ENCODE measurements around the gene CDK6. TPM values are rescaled to one million over a fixed set of nuclear protein-coding genes. Genes with fewer than 3 reads are reported as not detected.

Gene CDK6
- total RNA-seq, 1 experiment from 2014 or later: 30.7 TPM

DNA sequence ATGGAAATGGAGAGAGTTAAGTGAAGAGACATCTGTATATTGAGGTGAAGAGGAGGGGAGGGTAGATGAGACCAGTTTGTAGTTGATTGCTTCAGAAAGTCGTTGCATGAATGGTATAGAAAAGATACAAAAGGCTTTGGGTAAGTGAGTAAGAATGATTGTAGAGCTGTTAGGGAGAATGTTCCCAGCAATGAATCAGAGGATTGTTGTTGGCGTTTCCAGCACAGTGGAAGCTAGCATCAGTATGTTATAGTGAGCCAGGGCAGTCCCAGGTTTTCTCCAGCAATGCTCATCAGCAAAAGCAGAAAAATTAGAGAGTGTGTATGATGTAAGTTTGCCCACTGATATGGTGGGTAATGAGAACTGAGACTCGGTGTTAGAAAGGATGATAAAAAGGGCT lies 15.4 kb upstream of the CDK6 start:
- Histone ChIP-seq H3K36me3 (no peaks in the 10 kb centered on the region), H3K27me3 (no peaks in the 10 kb centered on the region), H3K4me3 (no peak overlapping the region), H3K9me3 (no peaks in the 10 kb centered on the region)
- no peak for DNase-seq

GRCh38 chr7:92850516-92850915 lies 14.1 kb upstream of the CDK6 start:
- no peak overlapping the region for H3K4me3 ChIP-seq
- H3K36me3 ChIP-seq: no peaks in the 10 kb centered on the region
- H3K27me3 ChIP-seq: no peaks in the 10 kb centered on the region
- no peaks in the 10 kb centered on the region for H3K9me3 ChIP-seq
- DNase-seq: no peak

GRCh38 chr7:92849322-92849721 lies 12.9 kb upstream of the CDK6 start:
- DNase-seq: no peak

DNA sequence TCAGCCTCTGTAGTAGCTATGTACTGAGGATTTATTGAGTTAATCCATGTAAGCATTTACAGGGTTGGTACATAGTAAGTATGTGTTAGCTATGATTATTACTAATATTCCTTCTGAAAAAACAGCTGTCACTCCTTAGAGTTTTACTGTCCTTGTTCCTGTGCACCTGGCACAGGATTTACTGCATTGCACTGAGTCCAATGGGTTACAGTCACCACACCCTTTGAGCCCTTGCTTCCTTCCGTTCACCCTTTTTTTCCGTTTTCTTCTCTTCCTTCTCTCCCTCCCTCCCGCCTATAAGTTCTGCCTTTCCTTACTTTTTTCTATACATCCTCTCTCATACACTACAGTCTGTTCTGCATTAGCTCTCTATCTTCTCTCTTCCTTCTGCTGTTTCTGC lies 12.5 kb upstream of the CDK6 start:
- H3K9me3 ChIP-seq: no peaks in the 10 kb centered on the region
- H3K4me3 ChIP-seq: no peak overlapping the region
- DNase-seq: no peak
- no peaks in the 10 kb centered on the region for H3K27me3 ChIP-seq
- H3K36me3 ChIP-seq: no peaks in the 10 kb centered on the region

More at GRCh38 chr7:92849322-92849721, 12.9 kb upstream of the CDK6 start:
- H3K4me3 ChIP-seq: no peak overlapping the region
- H3K9me3 ChIP-seq: no peaks in the 10 kb centered on the region
- H3K27me3 ChIP-seq: no peaks in the 10 kb centered on the region
- H3K36me3 ChIP-seq: no peaks in the 10 kb centered on the region

DNA sequence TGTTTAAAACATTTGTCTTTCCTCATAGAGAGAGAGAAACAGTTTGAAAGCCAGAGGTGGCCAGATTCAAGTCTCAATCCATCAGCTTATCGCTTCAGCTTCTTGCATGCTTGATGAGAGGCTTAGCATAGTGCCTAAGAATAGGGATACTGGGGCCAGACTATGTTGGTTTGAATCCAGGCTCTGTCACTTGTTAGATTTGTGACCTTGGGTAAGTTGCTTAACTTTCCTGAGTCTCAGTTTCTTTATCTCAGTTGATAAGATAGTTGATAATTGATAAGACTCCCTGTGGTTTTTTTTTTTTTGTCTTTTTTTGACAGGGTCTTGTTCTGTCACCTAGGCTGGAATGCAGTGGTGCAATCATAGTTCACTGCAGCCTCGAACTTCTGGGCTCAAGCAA lies 12.1 kb upstream of the CDK6 start:
- DNase-seq: no peak
- Histone ChIP-seq H3K27me3 (no peaks in the 10 kb centered on the region), H3K9me3 (no peaks in the 10 kb centered on the region), H3K4me3 (no peak overlapping the region), H3K36me3 (no peaks in the 10 kb centered on the region)

- DNase-seq: no peak
- H3K27me3 ChIP-seq: no peaks in the 10 kb centered on the region
- no peak overlapping the region for H3K4me3 ChIP-seq
- no peaks in the 10 kb centered on the region for H3K36me3 ChIP-seq
- no peaks in the 10 kb centered on the region for H3K9me3 ChIP-seq
These were observed 10.9 kb upstream of the CDK6 start for GRCh38 chr7:92847305-92847704.

DNA sequence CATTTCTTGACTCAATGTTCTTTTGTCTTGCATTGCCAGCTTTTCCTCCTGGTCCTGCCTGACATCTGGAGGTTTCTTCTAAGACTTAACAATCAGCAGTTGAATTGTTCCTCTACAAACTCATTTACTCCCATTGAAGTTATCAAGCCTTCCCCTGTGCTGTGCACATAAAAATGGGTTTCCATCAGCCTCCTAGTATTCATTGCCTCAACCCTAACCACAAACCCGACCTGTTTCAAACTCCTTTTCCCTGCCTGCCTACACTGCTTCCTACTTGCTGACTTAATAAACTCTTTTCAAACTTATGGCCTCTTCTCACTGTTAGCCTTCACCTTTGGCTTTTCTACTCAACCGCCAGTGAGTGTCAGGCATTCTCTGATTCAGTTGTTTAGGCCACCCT lies 9.4 kb upstream of the CDK6 start:
- Histone ChIP-seq H3K4me3 (no peak overlapping the region), H3K36me3 (no peaks in the 10 kb centered on the region), H3K9me3 (no peaks in the 10 kb centered on the region), H3K27me3 (no peaks in the 10 kb centered on the region)
- DNase-seq: no peak

- Histone ChIP-seq H3K27me3 (no peaks in the 10 kb centered on the region), H3K4me3 (no peak overlapping the region), H3K36me3 (no peaks in the 10 kb centered on the region), H3K9me3 (no peaks in the 10 kb centered on the region)
- no peak for DNase-seq
These were observed 7.4 kb upstream of the CDK6 start for GRCh38 chr7:92843781-92844180.

DNA sequence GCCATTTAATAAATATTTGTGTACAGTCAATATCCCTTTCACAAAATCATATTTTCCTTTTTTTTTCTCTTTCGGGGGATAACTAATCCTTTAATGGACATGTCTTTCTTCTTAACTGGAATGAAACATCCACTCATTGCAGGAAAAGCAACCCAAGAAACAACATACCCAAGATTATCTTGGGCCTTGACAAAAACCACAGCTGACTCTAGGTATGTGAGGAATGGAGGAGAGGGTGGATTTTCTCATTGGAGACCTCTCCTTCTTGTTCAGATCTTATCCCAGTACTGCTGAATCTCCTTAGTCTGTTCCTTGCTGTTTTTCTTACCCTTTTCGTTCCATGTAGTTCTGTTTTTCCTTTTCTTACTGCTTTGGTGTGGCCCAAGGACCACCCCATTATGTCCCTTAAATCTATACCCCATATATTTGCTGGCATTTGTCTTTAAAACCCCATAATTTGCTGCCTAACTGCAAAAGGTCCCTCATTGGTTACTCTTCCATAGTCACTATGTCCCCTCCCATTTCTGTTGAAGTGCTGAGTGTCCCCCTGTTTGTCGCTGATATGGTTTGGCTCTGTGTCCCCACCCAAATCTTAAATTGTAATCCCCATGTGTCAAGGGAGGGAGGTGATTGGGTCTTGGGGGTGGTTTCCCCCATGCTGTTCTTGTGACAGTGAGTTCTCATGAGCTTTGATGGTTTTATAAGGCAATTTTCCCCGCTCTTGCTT lies 6.8 kb upstream of the CDK6 start:
- H3K4me3 ChIP-seq: no peak overlapping the region
- no peak for DNase-seq

DNA sequence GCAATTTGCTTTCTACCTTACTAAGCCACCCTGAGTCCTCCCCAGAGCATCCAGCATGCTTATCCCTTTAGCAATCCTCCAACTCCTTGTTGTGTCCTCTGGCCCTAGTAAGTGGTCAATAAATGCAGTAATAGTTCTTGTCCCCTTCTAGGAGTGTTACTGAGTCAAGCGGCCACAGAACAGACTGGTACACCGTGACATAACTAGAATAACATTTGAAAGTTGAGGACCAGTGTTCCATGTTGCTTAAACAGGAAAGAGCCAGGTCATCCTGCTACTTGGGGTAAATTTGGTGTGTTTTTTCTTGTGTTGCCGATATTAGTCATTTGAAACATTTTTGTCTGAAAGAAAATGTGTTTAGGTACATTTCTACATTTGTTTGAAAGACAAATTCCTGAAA lies 4.8 kb upstream of the CDK6 start:
- DNase-seq: no peak
- no peaks in the 10 kb centered on the region for H3K27me3 ChIP-seq
- H3K9me3 ChIP-seq: no peaks in the 10 kb centered on the region
- H3K36me3 ChIP-seq: no peaks in the 10 kb centered on the region
- no peak overlapping the region for H3K4me3 ChIP-seq

More for the DNA sequence above, 6.8 kb upstream of the CDK6 start:
- Histone ChIP-seq H3K27me3 (no peaks in the 10 kb centered on the region), H3K9me3 (no peaks in the 10 kb centered on the region), H3K36me3 (no peaks in the 10 kb centered on the region)

- Histone ChIP-seq H3K4me3 (no peak overlapping the region), H3K9me3 (no peaks in the 10 kb centered on the region), H3K27me3 (no peaks in the 10 kb centered on the region), H3K36me3 (no peaks in the 10 kb centered on the region)
- DNase-seq: no peak
These were observed 3.9 kb upstream of the CDK6 start for GRCh38 chr7:92840316-92840715.

GRCh38 chr7:92839901-92840300 lies 3.5 kb upstream of the CDK6 start:
- Histone ChIP-seq H3K4me3 (no peak overlapping the region), H3K36me3 (no peaks in the 10 kb centered on the region), H3K9me3 (no peaks in the 10 kb centered on the region), H3K27me3 (no peaks in the 10 kb centered on the region)
- DNase-seq: no peak

DNA sequence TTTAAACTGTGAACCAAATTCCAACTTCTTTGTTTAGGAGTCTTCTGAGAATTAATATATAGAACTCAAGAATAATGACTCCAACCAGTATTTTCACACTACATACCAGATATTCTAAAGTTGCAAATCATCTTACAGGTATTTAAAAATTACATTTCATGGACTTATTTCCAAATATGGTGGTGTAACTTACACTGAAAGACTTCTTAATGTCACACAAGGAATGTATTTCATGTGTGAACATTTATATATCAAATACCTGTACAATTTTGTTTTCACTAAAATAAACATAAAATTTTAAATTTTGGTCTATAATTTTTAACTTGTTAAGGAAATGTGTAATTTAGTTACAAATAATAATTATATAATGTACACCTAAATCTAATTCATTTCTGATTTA lies 2.6 kb upstream of the CDK6 start:
- DNase-seq: no peak
- Histone ChIP-seq H3K9me3 (no peaks in the 10 kb centered on the region), H3K4me3 (no peak overlapping the region)

GRCh38 chr7:92837000-92837749 lies 802 bp upstream of the CDK6 start:
- no peaks in the 10 kb centered on the region for H3K9me3 ChIP-seq
- DNase-seq: peak; percentile 3
- no peaks in the 10 kb centered on the region for H3K27me3 ChIP-seq
- peaks cover 9% of the 10 kb centered on the region for H3K36me3 ChIP-seq
- H3K4me3 ChIP-seq: peak overlapping the region; percentile 74

More for the DNA sequence above, 2.6 kb upstream of the CDK6 start:
- no peaks in the 10 kb centered on the region for H3K27me3 ChIP-seq
- H3K36me3 ChIP-seq: no peaks in the 10 kb centered on the region

GRCh38 chr7:92835851-92836488 lies 403 bp downstream of the CDK6 start:
- Histone ChIP-seq H3K9me3 (no peaks in the 10 kb centered on the region), H3K4me3 (peak overlapping the region; percentile 74), H3K27me3 (no peaks in the 10 kb centered on the region), H3K36me3 (peaks cover 19% of the 10 kb centered on the region)
- peak; percentile 21 for DNase-seq

- peak overlapping the region; percentile 74 for H3K4me3 ChIP-seq
- peaks cover 22% of the 10 kb centered on the region for H3K36me3 ChIP-seq
- H3K27me3 ChIP-seq: no peaks in the 10 kb centered on the region
- H3K9me3 ChIP-seq: no peaks in the 10 kb centered on the region
- DNase-seq: peak; percentile 48
These were observed 1.0 kb downstream of the CDK6 start for GRCh38 chr7:92835261-92835850.

All from MG63 (cell line).